Upper lobe of right lung (tissue), 1 donor: ENCODE data around the gene NCOA7. TPM values are rescaled to one million over a fixed set of nuclear protein-coding genes. Genes with fewer than 3 reads are reported as not detected.
A peak's percentile ranks its signal among the peaks of the same experiment; 100 is the strongest.

Experiments
- ATAC-seq: fragments of 200-7000 bp; cut with Tn5 transposase; one replicate; pipeline ENCODE4 v1.9.1; 2020; ENCODE audit warnings: mild to moderate bottlenecking, moderate library complexity
- DNase-seq: peaks from one replicate; pipeline ENCODE4 v3.0.0-alpha.2; 2020
- H3K27ac ChIP-seq: fragments of 200-600 bp; one replicate; pipeline ENCODE4 v1.8.0; 2022
- H3K27me3 ChIP-seq: fragments of 200-600 bp; one replicate; pipeline ENCODE4 v1.8.0; 2022; ENCODE audit warnings: mild to moderate bottlenecking
- H3K36me3 ChIP-seq: fragments of 200-600 bp; one replicate; pipeline ENCODE4 v1.8.0; 2022
- H3K4me1 ChIP-seq: fragments of 200-600 bp; one replicate; pipeline ENCODE4 v1.8.0; 2022
- H3K4me3 ChIP-seq: fragments of 200-600 bp; one replicate; pipeline ENCODE4 v1.8.0; 2022; ENCODE audit warnings: mild to moderate bottlenecking
- H3K9me3 ChIP-seq: fragments of 200-600 bp; one replicate; pipeline ENCODE4 v1.8.0; 2022
- intact Hi-C: fragments of 100-400 bp; cut with DNase I; formaldehyde crosslinking; loops from one replicate; pipeline ENCODE4 v1.11.0; 2022
- total RNA-seq: library from RNA; stranded (reverse); fragmentation: NEBNext Ultra II Directional; extraction: Animal tissue kit (Norgen Biotek cat#: 25700); gene quantifications from one replicate; pipeline ENCODE4 v1.2.1, GENCODE V29; 2021
- TF ChIP-seq, protein P1 (sequence below): fragments of 200-600 bp; IDR thresholded peaks from one replicate; pipeline ENCODE4 v1.8.0; 2022; ENCODE audit warnings: antibody characterized with exemption
- donor health status: DM: no; HTN: yes; CAD: no; lungs with severe emphysema.

Gene NCOA7
- total RNA-seq, 1 donor from 2014 or later = 80.8 TPM

GRCh38 chr6:125913145-125913544 is 122.4 kb downstream of the NCOA7 start:
- no peaks in the 10 kb centered on the region for H3K27me3 ChIP-seq
- TF ChIP-seq, protein P1, sequence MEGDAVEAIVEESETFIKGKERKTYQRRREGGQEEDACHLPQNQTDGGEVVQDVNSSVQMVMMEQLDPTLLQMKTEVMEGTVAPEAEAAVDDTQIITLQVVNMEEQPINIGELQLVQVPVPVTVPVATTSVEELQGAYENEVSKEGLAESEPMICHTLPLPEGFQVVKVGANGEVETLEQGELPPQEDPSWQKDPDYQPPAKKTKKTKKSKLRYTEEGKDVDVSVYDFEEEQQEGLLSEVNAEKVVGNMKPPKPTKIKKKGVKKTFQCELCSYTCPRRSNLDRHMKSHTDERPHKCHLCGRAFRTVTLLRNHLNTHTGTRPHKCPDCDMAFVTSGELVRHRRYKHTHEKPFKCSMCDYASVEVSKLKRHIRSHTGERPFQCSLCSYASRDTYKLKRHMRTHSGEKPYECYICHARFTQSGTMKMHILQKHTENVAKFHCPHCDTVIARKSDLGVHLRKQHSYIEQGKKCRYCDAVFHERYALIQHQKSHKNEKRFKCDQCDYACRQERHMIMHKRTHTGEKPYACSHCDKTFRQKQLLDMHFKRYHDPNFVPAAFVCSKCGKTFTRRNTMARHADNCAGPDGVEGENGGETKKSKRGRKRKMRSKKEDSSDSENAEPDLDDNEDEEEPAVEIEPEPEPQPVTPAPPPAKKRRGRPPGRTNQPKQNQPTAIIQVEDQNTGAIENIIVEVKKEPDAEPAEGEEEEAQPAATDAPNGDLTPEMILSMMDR = no peak
- H3K27ac ChIP-seq = no peak overlapping the region
- intact Hi-C loops = no loop called here
- H3K4me1 ChIP-seq = no peaks in the 10 kb centered on the region
- no peaks in the 10 kb centered on the region for H3K9me3 ChIP-seq
- H3K4me3 ChIP-seq = no peak overlapping the region
- no peak for ATAC-seq
- DNase-seq = no peak
- H3K36me3 ChIP-seq = peaks cover 37% of the 10 kb centered on the region

- peak; percentile 69 for ATAC-seq
These were observed 123.1 kb downstream of the NCOA7 start for GRCh38 chr6:125913864-125914351.

DNA sequence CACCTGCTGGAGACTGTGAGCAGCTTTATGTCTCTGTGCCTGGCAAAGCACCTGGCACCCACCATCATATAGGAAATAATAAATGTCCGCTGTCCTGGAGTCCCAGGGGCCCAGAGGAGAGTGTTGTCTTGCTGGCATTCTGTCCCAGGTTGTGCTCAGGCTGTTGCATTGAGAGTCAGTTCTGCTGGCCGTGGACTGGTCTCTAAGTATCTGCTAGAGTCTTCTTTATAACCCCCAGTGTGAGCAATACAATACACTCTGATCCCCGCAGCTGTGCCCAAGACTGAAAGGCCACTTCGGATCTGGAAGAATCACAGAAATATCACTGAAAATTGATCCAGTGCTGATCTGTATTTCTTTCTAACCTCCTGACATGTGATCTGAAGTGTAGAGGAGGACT is 127.5 kb downstream of the NCOA7 start:
- Histone ChIP-seq H3K27me3 (no peaks in the 10 kb centered on the region), H3K27ac (peak overlapping the region; percentile 80), H3K4me3 (no peak overlapping the region), H3K4me1 (peaks cover 4% of the 10 kb centered on the region), H3K36me3 (peaks cover 63% of the 10 kb centered on the region), H3K9me3 (no peaks in the 10 kb centered on the region)
- TF ChIP-seq, protein P1 = no peak
- intact Hi-C loops = no loop called here
- DNase-seq (no peak), ATAC-seq (no peak)

More at GRCh38 chr6:125913864-125914351, 123.1 kb downstream of the NCOA7 start:
- H3K36me3 ChIP-seq = peaks cover 35% of the 10 kb centered on the region
- DNase-seq = no peak
- TF ChIP-seq, protein P1 = no peak
- peaks cover 4% of the 10 kb centered on the region for H3K4me1 ChIP-seq
- H3K27me3 ChIP-seq = no peaks in the 10 kb centered on the region
- intact Hi-C loops = no loop called here
- H3K4me3 ChIP-seq = no peak overlapping the region
- no peak overlapping the region for H3K27ac ChIP-seq
- no peaks in the 10 kb centered on the region for H3K9me3 ChIP-seq

DNA sequence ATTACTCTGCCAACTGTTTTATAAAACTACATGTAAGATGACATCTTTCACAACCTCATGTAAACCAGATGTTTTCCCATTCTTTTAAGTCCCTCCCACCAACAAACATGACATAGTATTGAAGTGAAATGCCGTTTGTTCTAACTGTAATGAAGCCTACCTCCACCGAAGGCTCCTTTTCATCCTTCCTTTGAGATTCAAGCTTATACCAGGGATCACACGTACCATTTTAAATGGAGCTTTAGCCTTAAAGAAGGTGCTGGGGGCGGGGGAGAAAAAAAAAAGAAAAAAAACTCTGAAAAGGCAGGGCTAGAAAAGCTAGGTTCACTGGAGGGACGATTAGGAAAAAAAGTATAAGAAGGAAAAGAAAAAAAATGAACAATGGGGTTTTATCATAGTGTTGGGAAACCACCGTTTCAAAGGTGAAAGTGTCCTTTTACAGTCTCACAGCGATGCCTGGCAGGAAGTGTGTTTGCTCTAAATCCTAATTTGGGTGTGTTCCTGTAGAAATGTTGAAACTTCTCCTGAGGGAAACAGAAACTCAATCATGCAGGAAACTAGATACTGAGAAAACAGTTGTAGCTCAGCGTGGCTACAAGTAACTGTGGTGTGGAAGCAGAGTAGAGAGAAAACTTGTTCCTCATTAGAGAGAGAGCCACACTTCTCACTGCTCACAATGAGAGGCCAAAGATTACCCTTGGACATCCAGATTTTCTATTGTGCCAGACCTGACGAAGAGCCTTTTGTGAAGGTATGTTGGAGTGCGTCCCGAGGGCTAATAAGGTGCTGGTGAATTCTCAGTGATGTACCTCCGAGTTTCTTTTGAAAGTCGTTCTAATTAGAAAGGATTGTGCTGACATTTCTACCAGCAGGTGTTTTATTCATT is 128.2 kb downstream of the NCOA7 start:
- peak overlapping the region; percentile 39 for H3K4me3 ChIP-seq
- DNase-seq (no peak), ATAC-seq (peak; percentile 95)
- TF ChIP-seq, protein P1 = no peak
- H3K27ac ChIP-seq = peak overlapping the region; percentile 80
- peaks cover 9% of the 10 kb centered on the region for H3K4me1 ChIP-seq
- H3K9me3 ChIP-seq = no peaks in the 10 kb centered on the region
- no peaks in the 10 kb centered on the region for H3K27me3 ChIP-seq
- H3K36me3 ChIP-seq = peaks cover 65% of the 10 kb centered on the region
- intact Hi-C loops = no loop called here

DNA sequence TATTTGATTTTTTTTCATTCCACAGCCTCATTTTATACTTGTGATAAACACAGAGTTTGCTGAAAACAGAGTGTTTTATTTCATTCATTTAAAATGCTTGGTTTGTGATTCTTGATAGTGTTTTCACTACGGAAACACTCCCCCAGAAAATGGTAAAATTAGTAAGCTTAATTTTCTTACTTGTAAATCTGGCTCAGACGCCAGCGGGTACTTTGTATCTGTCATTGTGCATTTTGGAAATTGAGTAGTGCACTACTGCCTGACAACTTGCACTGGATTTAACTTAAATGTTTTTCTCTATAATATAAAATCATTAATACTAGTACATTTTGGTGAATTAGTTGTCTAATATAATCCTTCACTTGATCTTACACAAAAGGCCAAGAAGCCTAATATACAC is 128.9 kb downstream of the NCOA7 start:
- intact Hi-C loops = no loop called here
- Histone ChIP-seq H3K27ac (peak overlapping the region; percentile 80), H3K9me3 (no peaks in the 10 kb centered on the region), H3K4me3 (peak overlapping the region; percentile 39), H3K4me1 (peaks cover 13% of the 10 kb centered on the region), H3K27me3 (no peaks in the 10 kb centered on the region), H3K36me3 (peaks cover 65% of the 10 kb centered on the region)
- ATAC-seq (no peak), DNase-seq (no peak)
- TF ChIP-seq, protein P1 = no peak
